ENCODE measurements around the gene L3MBTL4. TPM values are rescaled to one million over a fixed set of nuclear protein-coding genes. Genes with fewer than 3 reads are reported as not detected.

Gene L3MBTL4
- total RNA-seq, 1 experiment from 2014 or later: 2.1 TPM

GRCh38 chr18:6222271-6222670, 192.4 kb downstream of the L3MBTL4 start:
- no TSS peak for BruUV-seq (replicated peaks)
- H3K36me3 Mint-ChIP-seq (ENCODE audit: insufficient read depth, unreplicated experiment): no peaks in the 10 kb centered on the region
- no peaks in the 10 kb centered on the region for H3K27me3 Mint-ChIP-seq (ENCODE audit: unreplicated experiment)
- H3K4me3 Mint-ChIP-seq (ENCODE audit: low read depth, unreplicated experiment): no peak overlapping the region
- H3K4me1 Mint-ChIP-seq (ENCODE audit: low read depth, unreplicated experiment): no peaks in the 10 kb centered on the region
- peaks cover 5% of the 10 kb centered on the region for H3K9me3 Mint-ChIP-seq (ENCODE audit: low read depth, unreplicated experiment)
- DNase-seq: no peak
- intact Hi-C loops (cut with micrococcal nuclease; ENCODE audit: unreplicated experiment): no loop called here
- H3K27ac Mint-ChIP-seq (ENCODE audit: unreplicated experiment): no peak overlapping the region
- TF ChIP-seq CTCF (IDR thresholded peaks at IDR 0.05; ENCODE audit: unreplicated experiment): no peak
- CTCF ChIA-PET: no interaction called here

- Mint-ChIP-seq H3K27ac (ENCODE audit: unreplicated experiment) (no peak overlapping the region), H3K27me3 (ENCODE audit: unreplicated experiment) (no peaks in the 10 kb centered on the region), H3K9me3 (ENCODE audit: low read depth, unreplicated experiment) (peaks cover 5% of the 10 kb centered on the region), H3K36me3 (ENCODE audit: insufficient read depth, unreplicated experiment) (no peaks in the 10 kb centered on the region), H3K4me1 (ENCODE audit: low read depth, unreplicated experiment) (no peaks in the 10 kb centered on the region), H3K4me3 (ENCODE audit: low read depth, unreplicated experiment) (no peak overlapping the region)
- no peak for DNase-seq
- CTCF ChIA-PET: interaction anchor here (1.0 kb wide), 1 partner anchor 15 kb away, joined by 3 read pairs; no protein-coding TSS in a partner anchor
- no TSS peak for BruUV-seq (replicated peaks)
- intact Hi-C loops (cut with micrococcal nuclease; ENCODE audit: unreplicated experiment): no loop called here
- TF ChIP-seq CTCF (IDR thresholded peaks at IDR 0.05; ENCODE audit: unreplicated experiment): no peak
Measured at GRCh38 chr18:6221602-6222014, 193.1 kb downstream of the L3MBTL4 start.

GRCh38 chr18:6220129-6220528, 194.6 kb downstream of the L3MBTL4 start:
- Mint-ChIP-seq H3K9me3 (ENCODE audit: low read depth, unreplicated experiment) (peaks cover 5% of the 10 kb centered on the region), H3K36me3 (ENCODE audit: insufficient read depth, unreplicated experiment) (no peaks in the 10 kb centered on the region), H3K4me1 (ENCODE audit: low read depth, unreplicated experiment) (no peaks in the 10 kb centered on the region), H3K27me3 (ENCODE audit: unreplicated experiment) (no peaks in the 10 kb centered on the region), H3K27ac (ENCODE audit: unreplicated experiment) (no peak overlapping the region), H3K4me3 (ENCODE audit: low read depth, unreplicated experiment) (no peak overlapping the region)
- no peak for DNase-seq
- intact Hi-C loops (cut with micrococcal nuclease; ENCODE audit: unreplicated experiment): no loop called here
- CTCF ChIA-PET: no interaction called here
- no peak for TF ChIP-seq CTCF (IDR thresholded peaks at IDR 0.05; ENCODE audit: unreplicated experiment)
- no TSS peak for BruUV-seq (replicated peaks)

- TF ChIP-seq CTCF (IDR thresholded peaks at IDR 0.05; ENCODE audit: unreplicated experiment): no peak
- CTCF ChIA-PET: no interaction called here
- Mint-ChIP-seq H3K9me3 (ENCODE audit: low read depth, unreplicated experiment) (peaks cover 5% of the 10 kb centered on the region), H3K4me1 (ENCODE audit: low read depth, unreplicated experiment) (no peaks in the 10 kb centered on the region), H3K4me3 (ENCODE audit: low read depth, unreplicated experiment) (no peak overlapping the region), H3K36me3 (ENCODE audit: insufficient read depth, unreplicated experiment) (no peaks in the 10 kb centered on the region), H3K27ac (ENCODE audit: unreplicated experiment) (no peak overlapping the region), H3K27me3 (ENCODE audit: unreplicated experiment) (no peaks in the 10 kb centered on the region)
- intact Hi-C loops (cut with micrococcal nuclease; ENCODE audit: unreplicated experiment): no loop called here
- BruUV-seq (replicated peaks): no TSS peak
- no peak for DNase-seq
Measured at GRCh38 chr18:6219116-6219717, 195.5 kb downstream of the L3MBTL4 start.

All from Calu3 (cell line).